ENCODE measurements around the gene COL21A1. TPM values are rescaled to one million over a fixed set of nuclear protein-coding genes. Genes with fewer than 3 reads are reported as not detected.

The COL21A1 gene
- total and polyA plus RNA-seq, 4 donors = 1.6 to 105 (median 6.3) TPM

- TF ChIP-seq, protein P1, sequence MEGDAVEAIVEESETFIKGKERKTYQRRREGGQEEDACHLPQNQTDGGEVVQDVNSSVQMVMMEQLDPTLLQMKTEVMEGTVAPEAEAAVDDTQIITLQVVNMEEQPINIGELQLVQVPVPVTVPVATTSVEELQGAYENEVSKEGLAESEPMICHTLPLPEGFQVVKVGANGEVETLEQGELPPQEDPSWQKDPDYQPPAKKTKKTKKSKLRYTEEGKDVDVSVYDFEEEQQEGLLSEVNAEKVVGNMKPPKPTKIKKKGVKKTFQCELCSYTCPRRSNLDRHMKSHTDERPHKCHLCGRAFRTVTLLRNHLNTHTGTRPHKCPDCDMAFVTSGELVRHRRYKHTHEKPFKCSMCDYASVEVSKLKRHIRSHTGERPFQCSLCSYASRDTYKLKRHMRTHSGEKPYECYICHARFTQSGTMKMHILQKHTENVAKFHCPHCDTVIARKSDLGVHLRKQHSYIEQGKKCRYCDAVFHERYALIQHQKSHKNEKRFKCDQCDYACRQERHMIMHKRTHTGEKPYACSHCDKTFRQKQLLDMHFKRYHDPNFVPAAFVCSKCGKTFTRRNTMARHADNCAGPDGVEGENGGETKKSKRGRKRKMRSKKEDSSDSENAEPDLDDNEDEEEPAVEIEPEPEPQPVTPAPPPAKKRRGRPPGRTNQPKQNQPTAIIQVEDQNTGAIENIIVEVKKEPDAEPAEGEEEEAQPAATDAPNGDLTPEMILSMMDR (IDR thresholded peaks at IDR 0.05; ENCODE audit: control extremely low read depth, extremely low read depth) = no peak
- Histone ChIP-seq H3K27ac (ENCODE audit: low read depth in 1 of 2, low read length in 1 of 2) (no peak overlapping the region), H3K36me3 (ENCODE audit: control insufficient read depth in 4 of 4, insufficient read depth in 4 of 4, low read length in 4 of 4) (peaks cover 0 to 24% (median 12%) of the 10 kb centered on the region in 4 donors), H3K4me1 (ENCODE audit: control insufficient read depth in 5 of 5, insufficient read depth in 5 of 5, low read length in 5 of 5) (peaks cover 0 to under 1% (median 0%) of the 10 kb centered on the region in 5 donors), H3K9me3 (ENCODE audit: control insufficient read depth in 4 of 4, insufficient read depth in 3 of 4, low read length in 3 of 4) (peaks cover 0 to 5% (median 0%) of the 10 kb centered on the region in 4 donors), H3K27me3 (ENCODE audit: control insufficient read depth in 3 of 3, insufficient read depth in 3 of 3, low read length in 2 of 3) (no peaks in the 10 kb centered on the region), H3K4me3 (no peak overlapping the region), H3K9ac (ENCODE audit: insufficient read depth in 1 of 2, low read length in 2 of 2) (no peak overlapping the region)
- DNase-seq (peak in 1 of 3 donors; percentile 67), ATAC-seq (ENCODE audit: insufficient read depth, low FRiP score) (no peak)
Measured at GRCh38 chr6:56096541-56096940, 150.8 kb downstream of the COL21A1 start.

- peaks cover 0 to 3% (median 0%) of the 10 kb centered on the region in 4 donors for H3K9me3 ChIP-seq (ENCODE audit: control insufficient read depth in 4 of 4, insufficient read depth in 3 of 4, low read length in 3 of 4)
- H3K4me3 ChIP-seq = no peak overlapping the region
- TF ChIP-seq, protein P1 (IDR thresholded peaks at IDR 0.05; ENCODE audit: control extremely low read depth, extremely low read depth) = no peak
- ATAC-seq (ENCODE audit: insufficient read depth, low FRiP score) (no peak), DNase-seq (no peak)
- H3K27me3 ChIP-seq (ENCODE audit: control insufficient read depth in 3 of 3, insufficient read depth in 3 of 3, low read length in 2 of 3) = no peaks in the 10 kb centered on the region
- peaks cover 0 to 26% (median 12%) of the 10 kb centered on the region in 4 donors for H3K36me3 ChIP-seq (ENCODE audit: control insufficient read depth in 4 of 4, insufficient read depth in 4 of 4, low read length in 4 of 4)
- H3K4me1 ChIP-seq (ENCODE audit: control insufficient read depth in 5 of 5, insufficient read depth in 5 of 5, low read length in 5 of 5) = peaks cover 0 to 5% (median 0%) of the 10 kb centered on the region in 5 donors
- 41 to 83% methylated on average over 1 of the region's 1 CpG for WGBS, 2 donors
- no peak overlapping the region for H3K27ac ChIP-seq (ENCODE audit: low read depth in 1 of 2, low read length in 1 of 2)
- no peak overlapping the region for H3K9ac ChIP-seq (ENCODE audit: insufficient read depth in 1 of 2, low read length in 2 of 2)
Measured at GRCh38 chr6:56093776-56094175, 153.6 kb downstream of the COL21A1 start.

DNA sequence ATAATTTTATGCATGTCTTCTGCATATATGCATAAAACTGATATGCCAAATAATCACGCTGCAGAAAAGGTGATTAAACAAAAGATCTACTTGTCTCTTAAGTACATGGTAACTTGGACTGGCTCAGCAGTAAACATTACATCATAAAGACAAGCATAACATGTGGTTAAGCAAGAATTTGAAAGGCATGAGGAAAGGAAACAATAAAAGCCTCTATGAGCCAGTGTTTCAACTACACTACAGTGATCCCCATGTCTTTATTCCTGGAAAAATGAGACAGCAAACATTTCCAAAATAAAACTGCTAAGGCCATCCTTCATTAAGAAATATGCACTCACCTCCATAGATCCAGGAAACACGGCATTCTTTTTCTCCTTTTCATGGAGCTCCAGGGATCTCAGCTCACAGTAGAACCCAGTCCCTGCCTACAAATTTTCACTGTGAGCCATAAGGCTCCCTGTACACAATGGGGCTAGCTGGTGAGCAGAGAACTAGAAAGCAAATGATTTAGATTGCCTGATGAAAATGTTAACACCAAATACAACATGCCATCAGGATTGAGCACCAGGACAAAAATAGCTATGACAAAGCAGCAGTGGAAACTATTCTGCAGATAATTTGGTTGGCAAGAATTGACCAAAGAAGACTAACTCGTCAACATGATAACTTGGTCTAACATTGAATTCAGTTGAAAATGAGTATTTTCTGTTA lies 156.1 kb downstream of the COL21A1 start:
- WGBS, 2 donors = 65 to 81% methylated on average over 3 of the region's 3 CpGs
- Histone ChIP-seq H3K36me3 (ENCODE audit: control insufficient read depth in 4 of 4, insufficient read depth in 4 of 4, low read length in 4 of 4) (peaks cover 0 to 38% (median 17%) of the 10 kb centered on the region in 4 donors), H3K27ac (ENCODE audit: low read depth in 1 of 2, low read length in 1 of 2) (peak overlapping the region; percentile 69 to 90), H3K27me3 (ENCODE audit: control insufficient read depth in 3 of 3, insufficient read depth in 3 of 3, low read length in 2 of 3) (no peaks in the 10 kb centered on the region), H3K9me3 (ENCODE audit: control insufficient read depth in 4 of 4, insufficient read depth in 3 of 4, low read length in 3 of 4) (peaks cover 0 to 3% (median under 1%) of the 10 kb centered on the region in 4 donors), H3K9ac (ENCODE audit: insufficient read depth in 1 of 2, low read length in 2 of 2) (no peak overlapping the region), H3K4me3 (no peak overlapping the region), H3K4me1 (ENCODE audit: control insufficient read depth in 5 of 5, insufficient read depth in 5 of 5, low read length in 5 of 5) (peaks cover 0 to 7% (median 0%) of the 10 kb centered on the region in 5 donors)
- DNase-seq = peak in 2 of 3 donors; percentile 55 to 66
- TF ChIP-seq, protein P1 (IDR thresholded peaks at IDR 0.05; ENCODE audit: control extremely low read depth, extremely low read depth) = no peak
- peak; percentile 74 for ATAC-seq (ENCODE audit: insufficient read depth, low FRiP score)

All from lung (tissue), 12 donors.